Fibroblast of upper back skin (primary cell): ENCODE data around the gene NRSN1.

Experiments
- DNase-seq: peaks from one replicate; pipeline ENCODE4 v3.0.0-alpha.2; 2013

NRSN1 gene

DNA sequence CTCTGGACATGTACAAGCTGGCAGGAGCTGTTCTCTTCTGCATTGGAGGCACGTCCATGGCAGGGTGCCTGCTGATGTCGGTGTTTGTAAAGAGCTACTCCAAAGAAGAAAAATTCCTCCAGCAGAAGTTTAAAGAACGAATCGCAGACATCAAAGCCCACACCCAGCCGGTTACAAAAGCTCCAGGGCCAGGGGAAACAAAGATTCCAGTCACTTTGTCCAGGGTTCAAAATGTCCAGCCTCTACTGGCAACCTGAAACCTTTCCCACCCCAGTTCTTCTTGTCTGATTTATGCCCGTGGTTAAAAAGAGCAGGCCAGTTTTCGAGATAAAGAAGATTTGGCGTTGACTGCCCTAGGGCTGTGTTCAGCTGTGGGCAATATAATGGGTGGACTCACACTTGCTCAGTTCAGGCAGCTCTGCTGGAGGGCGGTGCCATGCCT is 19.7 kb downstream of the NRSN1 start:
- DNase-seq: no peak

DNA sequence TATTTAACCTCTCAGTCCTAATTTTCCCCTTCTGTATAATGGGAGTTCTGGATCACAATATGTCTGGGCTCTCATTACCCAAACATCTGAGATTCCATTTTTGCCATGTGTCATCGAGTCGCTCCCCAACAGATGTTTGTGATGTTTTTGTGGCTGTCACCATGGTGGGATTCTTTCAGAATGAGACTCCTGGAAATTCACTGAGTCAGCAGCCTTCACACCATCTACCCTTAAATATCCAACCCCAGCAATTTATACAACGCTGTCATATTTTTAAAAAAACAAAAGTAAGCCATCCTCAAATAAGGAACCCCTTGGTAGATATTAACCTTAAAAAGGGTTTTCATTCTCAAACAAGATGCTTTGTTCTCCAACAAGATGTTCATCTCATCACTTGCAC is 20.9 kb downstream of the NRSN1 start:
- DNase-seq: no peak

DNA sequence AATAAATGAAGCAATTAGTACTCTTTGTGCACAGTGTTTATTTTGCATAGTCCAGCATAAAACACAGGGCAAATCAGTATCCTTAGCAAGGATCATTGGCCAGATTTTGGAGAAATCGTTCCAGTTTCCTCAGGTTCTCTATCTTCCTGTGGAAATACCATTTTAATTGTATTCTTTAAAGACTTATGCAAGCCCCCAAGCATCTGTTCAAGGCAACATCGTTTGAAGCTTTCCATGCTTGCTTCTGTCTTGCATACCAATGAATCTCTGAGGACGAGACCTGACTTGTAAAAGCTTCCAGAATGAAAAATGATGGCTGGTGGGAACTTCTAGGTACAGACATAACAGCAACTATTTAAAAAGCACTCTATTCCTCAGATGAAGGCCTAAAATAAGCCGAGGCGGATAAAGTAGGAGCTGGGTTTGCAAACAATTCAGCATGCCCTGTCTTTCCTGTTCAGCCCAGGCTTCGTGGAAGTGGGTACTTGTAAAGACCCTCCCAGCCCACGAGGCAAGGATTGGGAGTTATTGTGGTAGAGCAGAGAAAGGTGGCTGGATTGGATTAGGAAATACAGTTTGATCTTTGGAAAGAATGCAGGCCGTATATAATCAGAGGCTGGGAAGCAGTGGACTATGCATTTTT is 21.6 kb downstream of the NRSN1 start:
- DNase-seq: no peak

DNA sequence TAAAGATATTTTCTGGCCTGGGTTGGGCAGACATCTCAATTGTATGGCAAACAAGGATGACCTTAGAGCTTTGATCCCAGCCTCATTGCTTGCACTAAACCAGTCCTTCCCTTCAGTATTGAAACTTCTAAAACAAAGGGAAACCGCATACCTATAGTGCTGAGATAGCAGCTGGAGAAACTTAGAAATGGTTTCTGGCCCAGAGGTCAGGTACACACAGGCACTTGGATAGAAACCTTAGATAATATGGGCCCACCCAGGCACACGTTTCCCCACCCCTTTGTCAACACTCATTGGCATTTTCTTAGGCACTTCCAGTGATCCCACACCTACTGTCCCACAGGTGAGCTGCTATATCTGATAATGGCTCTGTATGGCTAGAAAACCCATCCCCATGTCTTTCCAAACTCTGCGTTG is 22.1 kb downstream of the NRSN1 start:
- DNase-seq: no peak

DNA sequence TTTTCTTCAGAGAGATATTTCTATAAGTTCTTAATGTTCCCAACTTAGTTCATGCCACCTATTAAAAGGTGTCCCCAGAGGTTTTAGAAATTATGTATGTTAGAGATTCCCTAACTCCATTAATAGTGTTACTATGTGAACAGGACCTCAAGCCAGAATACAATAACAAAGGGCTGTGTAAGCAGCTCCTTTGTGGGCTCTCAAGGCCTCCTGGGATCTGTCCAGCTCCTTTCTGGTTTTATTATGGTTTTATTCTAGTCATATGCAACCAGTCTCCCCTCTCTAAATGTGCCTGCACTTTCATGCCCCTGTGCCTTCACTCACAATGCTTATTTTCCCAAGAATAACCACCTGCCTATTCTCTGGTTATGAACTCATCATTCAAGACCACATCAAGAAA is 22.7 kb downstream of the NRSN1 start:
- DNase-seq: no peak

DNA sequence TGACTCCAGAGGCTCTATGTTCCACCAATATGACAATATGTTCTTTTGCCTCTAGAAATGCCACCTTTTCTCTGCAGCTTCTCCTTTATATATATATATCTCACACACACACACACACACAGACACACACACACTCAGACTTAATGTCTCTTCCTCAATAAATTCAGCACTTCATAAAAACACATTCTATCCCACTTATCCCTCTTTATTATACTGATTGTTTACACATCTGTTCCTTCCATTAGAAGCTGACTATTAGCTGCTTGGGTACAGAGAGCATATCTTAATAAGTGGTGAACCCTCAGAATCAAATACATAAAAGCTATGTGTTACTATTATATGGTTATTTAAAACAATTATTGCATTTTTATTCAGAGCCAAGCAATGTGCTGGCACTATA is 23.3 kb downstream of the NRSN1 start:
- DNase-seq: no peak

DNA sequence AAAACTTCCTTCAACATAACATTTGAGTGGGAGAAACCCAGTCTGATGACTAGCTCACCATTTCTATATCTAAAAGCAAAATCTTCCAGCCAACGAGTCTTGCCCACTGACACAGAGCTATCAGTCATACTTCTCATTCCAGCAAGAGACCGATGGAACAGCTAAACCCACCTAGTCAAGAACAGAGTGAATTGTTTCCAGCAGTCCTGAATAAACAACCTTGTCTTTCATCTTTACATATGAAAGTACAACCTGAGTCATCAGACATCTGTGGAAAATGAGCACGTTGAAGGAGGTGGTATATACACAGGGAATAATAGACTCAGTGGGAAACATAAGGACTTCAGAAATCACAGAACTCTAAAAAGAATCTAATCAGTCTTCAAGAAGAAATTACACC is 23.8 kb downstream of the NRSN1 start:
- no peak for DNase-seq

DNA sequence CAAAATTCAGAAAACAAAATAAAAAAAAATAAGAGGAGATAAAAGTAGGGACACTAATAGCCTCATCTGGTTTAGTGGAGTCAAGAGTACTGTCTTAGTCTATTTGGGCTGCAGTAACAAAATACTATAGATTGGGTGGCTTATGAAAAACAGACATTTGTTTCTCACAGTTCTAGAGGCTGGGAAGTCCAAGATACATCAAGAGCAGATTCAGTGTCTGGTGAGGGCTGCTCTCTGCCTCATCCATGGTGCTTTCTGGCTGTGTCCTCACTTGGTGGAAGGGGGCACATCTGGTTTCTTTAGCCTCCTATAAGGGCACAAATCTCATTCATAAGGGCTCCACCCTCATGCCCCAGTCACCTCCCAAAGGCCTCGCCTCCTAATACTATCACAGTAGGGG is 26.0 kb downstream of the NRSN1 start:
- no peak for DNase-seq

DNA sequence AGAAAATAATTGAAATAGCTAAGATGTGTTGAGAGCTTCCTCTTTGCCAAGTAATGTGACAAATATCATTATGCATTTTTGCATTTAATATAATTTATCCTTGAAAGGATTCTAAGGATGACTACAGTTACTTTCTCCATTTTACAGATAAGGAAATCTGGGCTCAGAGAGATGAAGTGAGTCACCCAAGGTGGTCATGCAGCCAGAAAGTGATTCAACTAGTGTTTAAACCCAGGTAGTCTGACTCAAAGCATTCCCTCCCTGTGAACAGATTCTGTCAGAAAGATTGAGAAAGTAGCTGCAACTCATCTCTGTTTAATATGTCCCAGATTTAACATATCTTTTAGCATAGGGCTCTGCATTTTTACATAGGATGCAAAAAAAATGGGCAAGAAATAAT is 28.1 kb downstream of the NRSN1 start:
- DNase-seq: peak; percentile 66

DNA sequence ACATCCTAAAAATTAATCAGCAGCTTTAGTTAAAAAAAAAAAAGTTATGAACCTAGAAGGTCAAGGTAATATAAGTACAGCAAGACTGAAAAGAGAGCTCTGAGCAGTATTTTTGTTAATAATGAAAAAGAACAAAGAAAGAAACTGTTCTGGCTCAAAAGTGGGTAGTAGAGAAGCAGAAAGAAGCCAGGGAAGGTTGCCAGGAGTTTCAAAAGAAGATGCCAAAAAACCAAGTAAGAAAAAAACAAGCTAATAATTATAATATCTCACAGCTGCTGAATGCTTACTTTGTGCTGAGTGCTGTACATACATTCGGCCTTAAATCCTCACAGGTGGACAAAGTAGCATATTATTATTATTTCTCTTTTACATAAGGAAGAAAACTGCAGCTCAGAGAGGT is 31.9 kb downstream of the NRSN1 start:
- no peak for DNase-seq

DNA sequence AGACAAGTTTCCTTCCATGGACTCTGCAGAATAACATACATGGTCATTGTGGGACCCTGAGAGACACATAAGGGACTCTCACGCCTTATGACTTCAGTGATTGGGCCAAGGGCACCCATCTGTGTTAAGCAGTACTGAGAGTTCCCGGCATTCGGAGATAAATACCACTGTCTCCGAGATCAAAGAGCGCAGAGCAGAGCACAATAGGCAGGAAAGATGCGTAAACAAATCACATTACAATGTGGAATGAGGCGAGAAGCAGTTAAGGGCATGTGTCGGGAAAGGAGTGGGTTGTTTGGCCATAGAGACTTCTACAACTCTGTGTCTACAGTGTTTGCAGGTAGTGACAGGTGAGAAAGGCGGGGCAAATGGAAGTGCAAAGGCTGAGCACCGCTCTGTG is 57.6 kb downstream of the NRSN1 start:
- no peak for DNase-seq

DNA sequence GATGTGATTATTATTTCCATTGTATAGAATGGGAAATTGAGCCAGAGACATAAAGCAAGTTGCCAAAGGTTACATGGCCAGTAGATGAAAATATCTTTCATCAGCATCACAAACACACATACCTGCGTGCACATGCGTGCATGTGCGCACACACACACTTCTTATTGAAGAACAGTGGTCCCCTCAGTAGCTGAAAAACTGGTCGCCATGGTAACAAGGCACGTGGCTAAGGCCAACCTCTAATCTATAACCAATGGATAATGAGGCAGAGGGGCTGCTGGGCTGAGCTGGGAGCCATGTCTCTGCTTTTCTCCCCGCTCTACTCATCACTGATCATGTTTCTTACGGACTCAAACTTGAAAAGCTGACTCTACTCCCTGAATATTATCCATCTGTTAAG is 60.3 kb downstream of the NRSN1 start:
- no peak for DNase-seq

DNA sequence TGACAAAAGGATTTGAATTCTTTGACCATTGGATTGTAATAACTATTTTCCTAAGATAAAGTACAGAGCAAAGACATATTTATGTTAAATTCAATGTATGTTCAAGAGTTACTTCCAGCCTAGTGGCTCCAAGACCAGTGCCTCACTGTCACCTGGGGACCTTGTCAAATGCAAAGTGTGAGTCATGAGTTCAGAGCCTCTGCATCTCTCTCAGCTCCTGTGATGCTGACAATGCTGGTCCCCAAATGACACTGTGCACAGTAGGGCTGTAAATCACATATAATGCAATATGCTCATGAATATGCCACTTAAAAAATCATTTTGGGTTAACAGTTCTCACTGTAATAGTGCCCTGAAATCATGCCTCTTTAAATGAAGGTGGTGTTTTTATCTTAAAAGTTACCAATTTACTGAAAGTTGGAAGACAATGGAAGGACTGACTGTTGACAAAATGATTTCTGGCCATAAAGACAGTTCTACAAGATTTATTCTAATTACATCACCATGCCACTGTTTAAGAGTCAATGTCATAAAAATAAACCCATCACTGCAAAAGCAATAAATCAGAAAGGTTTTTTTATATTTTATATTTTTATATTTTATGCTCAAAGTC is 62.1 kb downstream of the NRSN1 start:
- DNase-seq: no peak

DNA sequence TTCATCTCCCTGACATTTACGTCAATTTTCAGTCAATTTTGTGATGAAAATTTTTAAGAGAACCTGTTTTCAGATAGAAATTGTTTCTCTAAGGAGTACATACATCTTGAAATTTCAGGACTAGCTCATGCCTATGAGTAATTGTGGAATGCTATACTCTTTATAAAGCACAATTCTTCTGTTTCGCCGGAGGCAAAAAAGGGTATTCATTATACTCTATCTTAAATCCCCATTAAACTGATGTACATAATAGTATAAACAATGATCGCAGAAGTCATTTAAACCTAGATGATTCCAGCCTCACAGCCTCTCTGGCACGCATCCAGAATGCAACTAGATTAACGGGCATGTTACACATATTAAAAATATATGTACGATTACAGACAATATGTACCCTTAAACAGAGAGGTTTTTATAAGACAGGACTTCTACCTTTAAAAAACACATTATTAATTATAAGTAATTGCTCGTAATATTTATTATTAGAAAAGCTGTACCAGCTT is 62.6 kb downstream of the NRSN1 start:
- no peak for DNase-seq

DNA sequence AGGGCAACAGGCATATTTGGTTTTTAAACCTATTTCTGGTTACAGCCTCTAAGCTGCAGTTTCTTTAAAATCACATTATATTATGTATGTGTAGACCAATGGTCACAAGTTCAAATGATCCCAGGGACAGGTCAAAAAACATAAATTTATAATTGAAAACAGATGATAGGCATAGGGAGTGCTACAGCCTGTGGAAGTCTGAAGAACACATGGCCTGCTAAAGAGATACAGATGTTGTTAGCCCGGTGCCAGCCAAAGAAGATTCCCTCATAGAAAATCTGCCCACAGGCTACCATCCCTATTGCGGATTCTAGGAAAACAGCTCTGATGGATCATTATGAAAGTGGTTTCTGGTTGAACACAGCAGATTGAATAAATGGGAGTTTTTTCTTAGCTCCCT is 65.3 kb downstream of the NRSN1 start:
- no peak for DNase-seq

DNA sequence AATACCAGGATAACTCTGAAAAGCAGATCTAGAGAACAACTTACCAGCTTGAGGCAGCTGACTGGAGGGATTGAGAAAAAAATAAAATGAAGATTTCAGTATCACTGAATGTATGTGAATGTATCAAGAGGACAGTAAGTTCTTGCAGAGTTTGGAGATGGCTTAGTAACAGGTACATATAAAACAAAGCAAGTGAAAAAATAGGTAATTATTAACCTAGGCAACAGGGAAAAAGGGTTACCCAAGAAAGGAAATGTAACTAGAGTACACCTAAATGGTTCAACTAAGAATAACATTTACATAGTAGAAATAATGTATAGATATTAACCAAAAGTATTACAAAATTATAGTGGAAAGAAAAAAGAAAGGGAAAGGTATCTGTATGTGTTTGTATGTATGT is 67.3 kb downstream of the NRSN1 start:
- no peak for DNase-seq

DNA sequence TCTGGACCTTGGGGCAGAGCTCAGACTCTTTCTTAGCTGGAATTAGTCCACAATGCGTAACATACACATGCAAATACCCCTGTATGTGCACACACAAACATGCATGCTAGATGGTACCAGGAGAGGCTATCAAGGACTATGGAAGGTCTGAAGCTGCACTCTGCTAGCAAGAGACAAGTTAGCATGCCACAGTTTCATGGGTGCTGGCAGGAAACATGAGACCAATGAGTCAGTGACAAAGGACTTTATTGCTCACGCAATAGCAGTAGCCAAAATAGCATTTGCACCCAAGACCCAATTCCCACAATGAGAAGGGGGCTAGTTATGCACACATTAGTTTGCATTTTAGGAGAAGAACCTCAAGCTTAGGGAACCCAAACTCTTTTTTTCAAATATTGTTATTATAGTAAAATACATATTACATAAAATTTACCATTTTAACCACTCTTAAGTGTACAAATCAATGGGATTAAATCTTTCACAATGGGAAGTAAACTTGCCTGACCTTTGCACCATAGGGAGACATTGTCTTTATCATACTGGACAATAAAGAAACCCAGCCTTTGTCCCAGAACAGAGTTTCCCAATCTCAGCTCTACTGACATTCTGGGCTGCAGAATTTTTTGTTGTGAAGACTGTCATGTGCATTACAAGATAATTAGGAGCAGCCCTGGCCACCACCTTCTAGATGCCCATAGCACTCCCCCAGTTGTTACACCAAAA is 69.1 kb downstream of the NRSN1 start:
- no peak for DNase-seq

DNA sequence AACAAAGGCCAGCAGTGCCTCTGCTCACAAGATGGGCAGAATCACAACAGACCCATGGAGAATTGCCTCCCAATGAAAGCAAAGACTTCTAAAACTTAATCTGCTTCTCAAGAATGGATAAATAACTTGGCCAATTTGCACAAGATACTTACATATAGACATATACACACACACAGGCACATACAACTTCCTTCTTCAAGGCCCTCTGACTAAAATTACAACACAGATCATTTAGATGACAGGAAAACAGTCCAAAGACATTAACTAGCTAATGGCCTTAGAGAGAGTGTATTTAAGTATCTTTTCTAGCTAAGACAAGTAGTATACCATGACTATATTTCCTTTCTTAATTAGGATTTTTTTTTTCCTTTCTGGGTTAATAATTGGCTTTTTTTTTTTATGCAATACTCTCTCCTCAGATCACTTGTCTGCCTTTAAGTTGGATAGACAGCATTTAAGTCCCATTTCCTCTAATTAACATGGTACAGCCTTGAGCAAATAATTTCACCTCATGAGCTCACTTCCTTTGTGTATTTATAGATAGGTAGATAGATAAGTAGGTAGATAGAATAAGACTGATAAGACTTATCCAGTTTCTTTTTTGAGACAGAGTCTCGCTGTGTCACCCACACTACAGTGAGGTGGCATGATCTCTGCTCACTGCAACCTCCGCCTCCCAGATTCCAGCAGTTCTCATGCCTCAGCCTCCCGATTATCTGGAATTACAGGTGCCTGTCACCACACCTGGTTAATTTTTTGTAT is 70.0 kb downstream of the NRSN1 start:
- no peak for DNase-seq
